ENCODE results near the gene CCDC32. TPM values are rescaled to one million over a fixed set of nuclear protein-coding genes. Genes with fewer than 3 reads are reported as not detected.

The CCDC32 gene
- total RNA-seq, 1 experiment from 2014 or later: 8.9 TPM

- H2BK5ac ChIP-seq (ENCODE audit: insufficient read length, low read length): no peak overlapping the region
- H3K4me1 Mint-ChIP-seq: peaks cover 4 to 5% of the 10 kb centered on the region in 2 experiments
- H3K36me3 Mint-ChIP-seq (ENCODE audit: insufficient read depth in 1 of 3, low read depth in 3 of 3): peaks cover 0 to 4% (median 0%) of the 10 kb centered on the region in 3 experiments; a peak in 2 of 7 replicates
- peaks cover 1% of the 10 kb centered on the region for H3K27me3 Mint-ChIP-seq (ENCODE audit: low read depth)
- H3K4me1 ChIP-seq (ENCODE audit: insufficient read depth, low read length): no peaks in the 10 kb centered on the region; the same call in 1 of the 2 replicates
- no CpG with 5 or more reads among the region's 4 CpGs for WGBS (ENCODE audit: extremely low coverage, insufficient read length, low lambda C conversion rate)
- H2BK15ac ChIP-seq (ENCODE audit: low read depth, low read length): no peak overlapping the region
- H2BK20ac ChIP-seq (ENCODE audit: low read depth, low read length, poor library complexity, severe bottlenecking): no peak overlapping the region
- H3K9me3 ChIP-seq (ENCODE audit: control insufficient read depth, low read depth, low read length): no peaks in the 10 kb centered on the region
- DNase-seq: no peak
- H3K14ac ChIP-seq (ENCODE audit: insufficient read depth, low read length): no peak overlapping the region
- no peak overlapping the region for H3K23ac ChIP-seq (ENCODE audit: insufficient read length, low read depth, low read length)
- H3K23me2 ChIP-seq (ENCODE audit: insufficient read length, low read depth, low read length, poor library complexity, severe bottlenecking): peaks cover 3% of the 10 kb centered on the region
- H3K18ac ChIP-seq (ENCODE audit: insufficient read length, low read depth, low read length): no peak overlapping the region
- H4K91ac ChIP-seq (ENCODE audit: insufficient read length, low read depth, low read length): no peak overlapping the region
- H3K27ac ChIP-seq (ENCODE audit: insufficient read length, low read depth, low read length): no peak overlapping the region
- H3K9me3 Mint-ChIP-seq: peaks cover 2 to 3% of the 10 kb centered on the region in 2 experiments; a peak in 3 of 5 replicates
- H3K4me2 ChIP-seq (ENCODE audit: insufficient read depth, insufficient read length, low read length): no peak overlapping the region
- H3T11ph ChIP-seq (ENCODE audit: low read length): no peak overlapping the region
- H3K4ac ChIP-seq (ENCODE audit: low read depth, low read length): no peak overlapping the region
- H2BK12ac ChIP-seq (ENCODE audit: insufficient read length, low read depth, low read length): no peak overlapping the region
- H2AFZ ChIP-seq (ENCODE audit: low read length): no peak overlapping the region
- H2BK120ac ChIP-seq (ENCODE audit: low read depth, low read length, poor library complexity, severe bottlenecking): no peak overlapping the region
- no peak overlapping the region for H3K27ac Mint-ChIP-seq
- no peaks in the 10 kb centered on the region for H4K20me1 ChIP-seq (ENCODE audit: control insufficient read depth, insufficient read depth, insufficient read length)
- TF ChIP-seq CTCF (conservative IDR thresholded peaks at IDR 0.05): no peak
- H3K79me2 ChIP-seq (ENCODE audit: insufficient read depth, low read length): no peaks in the 10 kb centered on the region; the same call in 1 of the 2 replicates
- no peak overlapping the region for H3K4me3 Mint-ChIP-seq
- H3K9ac ChIP-seq (ENCODE audit: extremely low read depth, insufficient read length, low read length): no peak overlapping the region
- H4K8ac ChIP-seq (replicated peaks; ENCODE audit: insufficient read length, low read depth, low read length): no peak overlapping the region
- peaks cover 2% of the 10 kb centered on the region for H3K79me1 ChIP-seq (ENCODE audit: insufficient read depth, low read depth, low read length, poor library complexity, severe bottlenecking)
- H4K5ac ChIP-seq (ENCODE audit: insufficient read length, low read depth, low read length): no peak overlapping the region
- no peak overlapping the region for H3K56ac ChIP-seq (ENCODE audit: insufficient read length, low read depth, low read length)
- no peaks in the 10 kb centered on the region for H3K27me3 ChIP-seq (ENCODE audit: insufficient read depth, low read length)
- H2AK5ac ChIP-seq (ENCODE audit: insufficient read length, low read length): no peak overlapping the region
These were observed 33.8 kb upstream of the CCDC32 start for GRCh38 chr15:40598672-40599071.

All from H9 (cell line).